ENCODE data around the gene KCTD2. TPM values are rescaled to one million over a fixed set of nuclear protein-coding genes. Genes with fewer than 3 reads are reported as not detected.

Gene KCTD2
- total and polyA plus RNA-seq, 8 donors, result 6.3 to 14.6 (median 8.7) TPM

DNA sequence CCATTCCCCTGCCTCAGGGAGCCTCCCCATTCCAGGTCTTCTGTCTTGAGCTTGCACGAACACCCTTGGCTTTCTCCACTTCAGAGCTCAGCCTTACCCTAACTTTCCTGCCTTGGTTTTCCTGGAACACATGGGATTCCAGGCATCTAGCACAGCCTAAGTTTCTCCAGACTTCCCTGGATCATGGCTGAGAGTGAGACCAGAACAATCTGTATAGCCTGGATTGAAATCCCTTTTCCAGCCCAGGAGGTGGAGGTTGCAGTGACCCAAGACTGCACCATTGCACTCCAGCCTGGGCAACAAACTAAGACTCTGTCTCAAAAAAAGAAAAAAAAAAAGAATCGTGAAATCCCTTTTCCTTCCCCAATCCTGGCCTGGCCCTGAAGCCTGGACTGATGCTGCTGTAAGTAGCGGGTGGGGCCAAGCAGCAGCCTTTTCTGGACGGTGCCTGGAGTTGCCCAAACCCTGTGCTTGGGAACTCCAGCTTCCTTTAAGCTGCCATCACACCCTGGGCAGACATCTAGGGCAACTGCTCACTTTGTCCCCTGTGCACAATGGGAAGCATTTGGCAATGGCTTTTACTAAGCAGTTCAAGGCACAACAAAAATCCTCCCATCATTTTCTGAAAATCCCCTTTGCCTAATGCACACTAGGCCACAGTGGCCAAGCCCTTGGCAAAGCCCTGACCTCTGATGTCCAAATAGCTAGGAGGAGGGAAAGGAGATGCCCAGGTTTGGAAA is 28.7 kb downstream of the KCTD2 start:
- Histone ChIP-seq H3K4me3 (no peak overlapping the region), H3K27me3 (no peaks in the 10 kb centered on the region), H3K9me3 (no peaks in the 10 kb centered on the region), H3K27ac (no peak overlapping the region), H3K36me3 (no peaks in the 10 kb centered on the region), H3K4me1 (peaks cover 0 to 17% (median 5%) of the 10 kb centered on the region in 3 donors)
- FAIRE-seq (no peak), DNase-seq (peak in 1 of 6 donors; percentile 25), ATAC-seq (no peak)
- intact Hi-C loops (cut with DNase I), result no loop called here
- WGBS, 2 donors, result 66 to 84% methylated on average over 4 of the region's 4 CpGs
- TF ChIP-seq CTCF (IDR thresholded peaks at IDR 0.05), result no peak

- H3K27ac ChIP-seq, result peak overlapping the region; percentile 19 to 81 (median 71)
- no peak for TF ChIP-seq CTCF (IDR thresholded peaks at IDR 0.05)
- no peaks in the 10 kb centered on the region for H3K36me3 ChIP-seq
- FAIRE-seq (no peak), DNase-seq (peak in 1 of 6 donors; percentile 70), ATAC-seq (peak in 3 of 4 donors; percentile 16 to 36 (median 18))
- H3K4me1 ChIP-seq, result peaks cover 0 to 17% (median 5%) of the 10 kb centered on the region in 3 donors
- WGBS, 2 donors, result 14 to 15% methylated on average over 27 to 30 of the region's 30 CpGs
- H3K9me3 ChIP-seq, result no peaks in the 10 kb centered on the region
- no peaks in the 10 kb centered on the region for H3K27me3 ChIP-seq
- peak overlapping the region; percentile 13 to 46 (median 36) for H3K4me3 ChIP-seq
- intact Hi-C loops (cut with DNase I), result no loop called here
Measured at GRCh38 chr17:75077072-75077495, 30.1 kb downstream of the KCTD2 start.

DNA sequence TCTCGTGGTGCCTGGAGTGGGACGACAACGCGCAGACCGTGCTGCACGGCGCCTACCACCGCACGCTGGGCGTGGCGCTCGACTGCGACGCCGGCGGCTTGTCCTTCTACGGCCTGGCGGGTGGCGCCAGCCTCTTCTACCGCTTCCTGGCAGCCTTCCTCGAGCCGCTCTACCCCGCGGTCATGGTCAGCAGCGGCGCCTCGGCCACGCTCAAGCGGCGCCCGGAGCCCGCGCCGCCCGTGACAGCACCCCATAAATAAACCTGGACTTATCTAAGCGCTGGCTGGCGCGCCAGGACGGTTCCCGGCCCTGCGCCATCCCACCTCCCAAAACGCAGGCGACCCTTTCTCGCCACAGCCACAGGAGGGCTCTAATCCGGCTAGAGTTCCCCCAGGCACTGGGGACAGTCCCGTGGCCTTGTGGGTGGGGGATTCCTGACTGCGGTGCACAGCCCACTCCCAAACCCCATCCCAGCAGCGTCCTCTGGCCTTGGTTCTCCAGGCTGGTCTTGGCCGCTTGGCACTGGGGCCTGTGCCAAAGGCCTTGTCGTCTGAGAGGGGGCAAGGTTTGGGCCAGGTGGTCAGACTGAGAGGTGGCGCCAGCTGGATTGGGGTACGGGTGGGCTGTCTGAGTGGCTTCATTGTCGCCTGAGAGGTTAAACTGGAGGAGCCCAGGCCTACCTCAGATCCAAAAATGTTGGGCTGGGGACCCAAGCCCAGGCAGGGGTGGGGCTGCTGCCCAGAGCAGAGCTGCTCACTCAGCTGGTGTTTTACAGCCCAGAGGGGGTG is 30.7 kb downstream of the KCTD2 start:
- DNase-seq (peak; percentile 54 to 88 (median 69)), FAIRE-seq (no peak), ATAC-seq (peak; percentile 77 to 89 (median 87))
- Histone ChIP-seq H3K27ac (peak overlapping the region; percentile 19 to 81 (median 71)), H3K27me3 (no peaks in the 10 kb centered on the region), H3K4me3 (peak overlapping the region; percentile 13 to 46 (median 36)), H3K9me3 (no peaks in the 10 kb centered on the region), H3K36me3 (no peaks in the 10 kb centered on the region), H3K4me1 (peaks cover 0 to 17% (median 5%) of the 10 kb centered on the region in 3 donors)
- intact Hi-C loops (cut with DNase I), result no loop called here
- TF ChIP-seq CTCF (IDR thresholded peaks at IDR 0.05), result peak in 1 of 4 donors; percentile 7
- WGBS, 2 donors, result 9 to 24% methylated on average over 48 to 53 of the region's 53 CpGs

DNA sequence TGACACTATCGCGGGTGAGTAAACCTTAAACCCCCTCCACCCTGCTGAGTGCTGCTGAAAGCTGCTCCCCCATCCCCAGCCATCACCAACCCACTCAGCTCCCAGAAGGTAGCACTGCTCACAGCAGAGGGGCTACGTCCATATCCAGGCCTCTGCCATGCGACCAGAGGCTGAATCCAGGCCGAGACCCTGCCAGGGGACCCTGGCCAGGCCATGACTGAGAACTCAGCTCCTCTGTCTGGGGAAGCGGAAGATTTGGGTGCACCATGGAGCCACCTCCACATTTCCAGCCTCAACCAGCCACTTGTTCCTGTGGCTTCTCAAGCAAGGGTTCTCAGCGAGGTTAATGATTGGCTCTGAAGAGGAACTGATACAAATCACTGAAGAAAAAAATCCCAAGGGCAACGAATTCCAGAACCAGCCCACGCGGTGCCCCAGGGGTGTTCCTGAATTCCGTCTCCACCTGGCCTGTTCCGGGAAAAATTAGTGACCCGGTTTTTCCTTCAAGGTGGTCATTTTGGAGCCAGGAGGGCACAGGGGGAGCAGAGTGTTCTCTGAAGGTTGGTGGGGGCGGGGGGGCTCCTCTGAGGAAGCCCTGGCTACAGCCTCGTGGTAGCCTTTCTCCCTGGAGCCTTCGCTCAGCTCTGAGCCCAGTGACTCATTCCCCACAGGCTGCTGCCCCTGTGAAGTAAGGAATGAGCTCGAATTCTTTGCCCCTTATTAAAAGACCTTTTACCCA is 31.4 kb downstream of the KCTD2 start:
- FAIRE-seq (no peak), ATAC-seq (peak; percentile 32 to 46 (median 43)), DNase-seq (peak in 2 of 6 donors; percentile 36 to 43)
- intact Hi-C loops (cut with DNase I), result no loop called here
- no peak for TF ChIP-seq CTCF (IDR thresholded peaks at IDR 0.05)
- peak overlapping the region; percentile 19 to 81 (median 71) for H3K27ac ChIP-seq
- no peaks in the 10 kb centered on the region for H3K9me3 ChIP-seq
- H3K4me3 ChIP-seq, result no peak overlapping the region
- no peaks in the 10 kb centered on the region for H3K27me3 ChIP-seq
- 61 to 62% methylated on average over 17 of the region's 17 CpGs for WGBS, 2 donors
- H3K4me1 ChIP-seq, result peaks cover 0 to 17% (median 5%) of the 10 kb centered on the region in 3 donors
- no peaks in the 10 kb centered on the region for H3K36me3 ChIP-seq
